ENCODE measurements around the gene PPP1R3A.
A peak's percentile ranks its signal among the peaks of the same experiment; 100 is the strongest.
"Not testable (repeated sequence)": the region's sequence is repeated elsewhere in the genome, so short reads cannot be mapped to it uniquely, and the experiment has no call there.

The PPP1R3A gene, protein sequence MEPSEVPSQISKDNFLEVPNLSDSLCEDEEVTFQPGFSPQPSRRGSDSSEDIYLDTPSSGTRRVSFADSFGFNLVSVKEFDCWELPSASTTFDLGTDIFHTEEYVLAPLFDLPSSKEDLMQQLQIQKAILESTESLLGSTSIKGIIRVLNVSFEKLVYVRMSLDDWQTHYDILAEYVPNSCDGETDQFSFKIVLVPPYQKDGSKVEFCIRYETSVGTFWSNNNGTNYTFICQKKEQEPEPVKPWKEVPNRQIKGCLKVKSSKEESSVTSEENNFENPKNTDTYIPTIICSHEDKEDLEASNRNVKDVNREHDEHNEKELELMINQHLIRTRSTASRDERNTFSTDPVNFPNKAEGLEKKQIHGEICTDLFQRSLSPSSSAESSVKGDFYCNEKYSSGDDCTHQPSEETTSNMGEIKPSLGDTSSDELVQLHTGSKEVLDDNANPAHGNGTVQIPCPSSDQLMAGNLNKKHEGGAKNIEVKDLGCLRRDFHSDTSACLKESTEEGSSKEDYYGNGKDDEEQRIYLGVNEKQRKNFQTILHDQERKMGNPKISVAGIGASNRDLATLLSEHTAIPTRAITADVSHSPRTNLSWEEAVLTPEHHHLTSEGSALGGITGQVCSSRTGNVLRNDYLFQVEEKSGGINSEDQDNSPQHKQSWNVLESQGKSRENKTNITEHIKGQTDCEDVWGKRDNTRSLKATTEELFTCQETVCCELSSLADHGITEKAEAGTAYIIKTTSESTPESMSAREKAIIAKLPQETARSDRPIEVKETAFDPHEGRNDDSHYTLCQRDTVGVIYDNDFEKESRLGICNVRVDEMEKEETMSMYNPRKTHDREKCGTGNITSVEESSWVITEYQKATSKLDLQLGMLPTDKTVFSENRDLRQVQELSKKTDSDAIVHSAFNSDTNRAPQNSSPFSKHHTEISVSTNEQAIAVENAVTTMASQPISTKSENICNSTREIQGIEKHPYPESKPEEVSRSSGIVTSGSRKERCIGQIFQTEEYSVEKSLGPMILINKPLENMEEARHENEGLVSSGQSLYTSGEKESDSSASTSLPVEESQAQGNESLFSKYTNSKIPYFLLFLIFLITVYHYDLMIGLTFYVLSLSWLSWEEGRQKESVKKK

DNA sequence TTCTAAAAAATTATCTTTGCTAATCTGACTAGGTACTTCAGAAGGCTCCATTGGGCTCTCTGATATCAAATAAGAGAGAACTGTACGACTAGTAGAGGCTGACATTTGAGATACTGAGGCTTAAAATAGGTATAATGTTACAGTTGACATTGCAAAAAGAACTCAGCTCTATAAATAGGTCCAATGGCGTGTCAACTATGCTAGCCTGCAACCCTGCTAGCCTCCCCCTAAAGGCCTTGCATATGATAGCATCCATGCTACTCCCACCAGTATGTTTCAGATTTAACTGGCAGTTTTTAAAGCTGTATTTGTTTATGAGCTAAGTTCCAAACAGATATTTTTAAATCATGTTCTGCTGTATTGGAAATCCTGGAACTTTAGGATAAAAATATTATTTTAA lies at the start of gene PPP1R3A:
PPP1R3A (minus strand) TSS at position 64 of the 400 bp plus-strand sequence; CDS start at position 51, 13 bp downstream.
- in situ Hi-C loops (cut with HindIII; ENCODE audit: low pct_ligation_motif_present, low pct_unique_long_range_greater_than_20kb, low sequenced_read_pairs), result no loop called here
- DNase-seq, result peak; percentile 6

GRCh38 chr7:113963356-113963755 lies 44.5 kb upstream of the PPP1R3A start:
- no peak for DNase-seq
- in situ Hi-C loops (cut with HindIII; ENCODE audit: low pct_ligation_motif_present, low pct_unique_long_range_greater_than_20kb, low sequenced_read_pairs), result no loop called here

GRCh38 chr7:113959910-113960309 lies 41.1 kb upstream of the PPP1R3A start:
- DNase-seq, result no peak
- in situ Hi-C loops (cut with HindIII; ENCODE audit: low pct_ligation_motif_present, low pct_unique_long_range_greater_than_20kb, low sequenced_read_pairs), result no loop called here

DNA sequence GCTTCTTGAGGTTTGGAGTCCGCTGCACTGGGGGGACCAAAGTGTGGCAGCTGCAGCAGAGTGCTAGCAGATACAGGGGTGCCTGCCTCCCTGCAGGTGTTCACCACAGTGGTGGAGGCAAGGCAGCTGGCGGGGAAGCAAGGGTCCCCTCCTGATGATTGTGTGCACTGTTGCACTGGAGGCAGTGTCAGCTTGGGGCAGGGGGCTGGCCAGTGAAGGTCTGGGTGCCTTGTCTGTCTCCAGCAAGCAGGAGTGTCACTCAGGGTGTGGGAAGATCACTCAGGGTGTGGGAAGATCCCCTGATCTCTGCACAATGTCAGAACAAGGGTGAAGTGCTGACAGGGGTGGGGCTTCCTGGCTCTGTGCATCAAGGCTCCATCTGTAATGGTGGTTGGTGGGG lies 36.3 kb upstream of the PPP1R3A start:
- no peak for DNase-seq
- in situ Hi-C loops (cut with HindIII; ENCODE audit: low pct_ligation_motif_present, low pct_unique_long_range_greater_than_20kb, low sequenced_read_pairs), result no loop called here

DNA sequence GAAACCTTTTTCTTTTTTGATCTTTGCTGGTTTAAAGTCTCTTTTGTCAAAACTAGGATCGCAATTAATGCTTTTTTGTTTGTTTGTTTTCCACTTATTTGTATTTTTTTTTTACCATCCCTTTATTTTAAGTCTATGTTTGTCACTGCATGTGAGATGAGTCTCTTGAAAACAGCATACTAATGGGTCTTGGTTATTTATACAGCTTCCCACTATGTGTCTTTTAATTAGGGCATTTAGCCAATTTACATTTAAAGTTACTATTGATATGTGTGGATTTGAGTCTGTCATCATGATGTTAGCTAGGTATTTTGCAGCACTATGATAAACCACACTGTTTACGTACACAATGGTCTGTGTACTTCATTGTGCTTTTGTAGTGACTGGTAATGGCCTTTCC lies 34.7 kb upstream of the PPP1R3A start:
- in situ Hi-C loops (cut with HindIII; ENCODE audit: low pct_ligation_motif_present, low pct_unique_long_range_greater_than_20kb, low sequenced_read_pairs), result no loop called here
- no peak for DNase-seq

DNA sequence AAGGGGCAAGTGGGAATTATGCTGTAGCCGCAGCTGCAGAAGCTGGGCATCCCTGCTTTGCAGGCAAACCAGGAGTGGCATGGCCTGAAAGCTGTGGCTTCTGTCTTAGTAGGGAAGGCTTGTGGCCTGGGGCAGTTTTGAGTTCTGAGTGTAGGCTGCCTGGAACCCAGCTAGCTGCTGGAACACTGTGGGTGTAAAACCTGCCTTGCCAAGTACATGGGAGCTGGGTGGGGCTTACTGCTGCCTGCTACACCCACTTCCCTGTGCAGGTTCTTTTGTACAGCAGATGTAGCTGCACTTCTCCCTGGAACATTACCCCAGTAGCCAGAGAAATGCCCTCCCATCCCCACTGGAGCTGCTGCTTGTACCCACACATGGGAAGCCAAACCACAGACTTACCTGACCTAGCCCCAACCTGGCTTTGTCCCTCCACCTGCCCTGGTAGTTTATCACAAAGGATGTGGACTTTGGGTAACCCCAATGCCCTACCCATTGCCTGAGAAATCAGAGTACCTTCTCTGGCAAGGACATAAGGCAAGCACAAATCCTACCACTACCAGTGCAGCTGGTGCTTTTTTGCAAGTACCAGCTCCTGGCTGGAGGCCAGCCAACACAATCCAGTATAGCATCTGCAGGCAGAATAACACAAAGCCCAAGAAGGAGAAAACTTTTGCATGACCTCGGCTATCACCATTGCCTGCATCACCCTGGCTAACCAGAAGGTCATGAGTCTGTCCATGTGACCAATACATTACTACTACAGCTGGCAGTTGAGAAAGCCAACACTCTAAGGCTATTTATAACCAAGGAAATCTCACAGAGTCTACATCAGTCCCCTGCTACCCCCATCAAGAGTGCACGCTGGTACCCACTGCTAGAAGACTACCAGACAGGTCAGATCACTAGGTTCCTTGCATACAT lies 26.5 kb upstream of the PPP1R3A start:
- no peak for DNase-seq
- in situ Hi-C loops (cut with HindIII; ENCODE audit: low pct_ligation_motif_present, low pct_unique_long_range_greater_than_20kb, low sequenced_read_pairs), result no loop called here

DNA sequence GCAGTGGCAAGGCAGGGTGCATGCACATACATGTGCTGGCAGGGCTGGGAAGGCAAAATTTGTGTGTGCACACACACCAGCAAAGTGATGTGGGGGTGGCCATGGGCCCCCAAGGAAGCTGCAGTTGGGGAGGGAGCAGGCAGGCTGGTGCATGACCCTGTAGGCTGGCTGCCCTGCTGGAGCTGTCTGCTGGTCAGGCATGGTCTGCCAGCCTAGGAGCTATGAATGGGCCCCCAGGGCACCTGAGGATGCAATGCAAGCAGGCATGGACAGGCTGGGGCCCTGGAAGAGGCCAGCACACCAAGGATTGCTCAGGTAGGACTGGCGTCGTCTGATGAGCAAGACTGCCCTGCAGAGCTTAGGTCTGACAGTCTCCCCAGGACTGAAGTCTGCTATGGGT lies 18.2 kb upstream of the PPP1R3A start:
- no peak for DNase-seq
- in situ Hi-C loops (cut with HindIII; ENCODE audit: low pct_ligation_motif_present, low pct_unique_long_range_greater_than_20kb, low sequenced_read_pairs), result no loop called here

GRCh38 chr7:113936535-113936934 lies 17.7 kb upstream of the PPP1R3A start:
- no peak for DNase-seq
- in situ Hi-C loops (cut with HindIII; ENCODE audit: low pct_ligation_motif_present, low pct_unique_long_range_greater_than_20kb, low sequenced_read_pairs), result no loop called here

DNA sequence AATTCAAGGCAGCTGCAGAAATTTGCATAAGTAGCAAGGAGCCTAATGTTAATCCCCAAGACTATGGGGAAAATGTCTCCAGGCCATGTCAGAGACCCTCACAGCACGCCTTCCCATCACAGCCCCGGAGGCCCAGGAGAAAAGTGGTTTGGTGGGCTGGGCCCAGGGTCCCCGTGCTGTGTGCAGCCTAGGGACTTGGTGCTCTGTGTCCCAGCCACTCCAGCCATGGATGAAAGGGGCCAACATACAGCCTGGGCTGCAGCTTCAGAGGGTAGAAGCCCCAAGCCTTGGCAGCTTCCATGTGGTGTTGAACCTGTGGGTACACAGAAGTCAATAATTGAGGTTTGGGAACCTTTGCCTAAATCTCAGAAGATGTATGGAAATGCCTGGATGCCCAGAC lies 10.6 kb upstream of the PPP1R3A start:
- DNase-seq; in situ Hi-C loops (cut with HindIII; ENCODE audit: low pct_ligation_motif_present, low pct_unique_long_range_greater_than_20kb, low sequenced_read_pairs): not testable (repeated sequence)

DNA sequence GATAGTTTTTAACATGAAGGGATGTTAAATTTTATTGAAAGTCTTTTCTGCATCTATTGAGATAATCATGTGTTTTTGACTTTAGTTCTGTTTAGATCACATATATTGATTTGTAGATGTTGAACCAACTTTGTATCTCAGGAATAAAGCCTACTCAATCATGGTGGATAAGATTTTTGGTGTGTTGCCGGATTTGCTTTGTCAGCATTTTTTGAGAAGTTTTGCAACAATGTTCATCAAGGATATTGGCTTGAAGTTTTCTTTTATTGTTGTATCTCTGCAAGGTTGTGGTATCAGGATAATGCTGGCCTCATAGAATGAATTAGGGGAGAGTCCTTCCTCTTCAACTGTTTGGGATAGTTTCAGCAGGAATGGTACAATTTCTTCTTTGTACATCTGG lies 9.3 kb upstream of the PPP1R3A start:
- DNase-seq, result no peak
- in situ Hi-C loops (cut with HindIII; ENCODE audit: low pct_ligation_motif_present, low pct_unique_long_range_greater_than_20kb, low sequenced_read_pairs), result no loop called here

DNA sequence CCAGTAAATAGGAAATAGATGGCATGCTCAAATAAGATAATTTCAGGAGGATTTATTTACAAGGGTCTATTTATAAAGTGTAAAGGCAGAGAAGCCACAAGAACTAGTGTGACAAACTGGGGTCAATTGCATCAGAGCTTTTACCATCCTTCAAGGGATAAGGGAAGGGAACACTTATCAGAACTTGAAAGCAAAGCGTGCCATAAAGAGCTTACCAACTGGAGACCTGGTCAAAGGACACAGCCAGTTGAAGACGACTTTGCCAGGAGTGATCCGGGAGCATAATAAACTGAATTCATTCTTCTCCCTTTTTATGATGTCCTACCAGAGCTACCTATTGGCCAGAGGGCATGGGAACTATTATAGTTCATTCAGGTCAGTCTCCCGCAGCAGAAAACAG lies 3.2 kb upstream of the PPP1R3A start:
- in situ Hi-C loops (cut with HindIII; ENCODE audit: low pct_ligation_motif_present, low pct_unique_long_range_greater_than_20kb, low sequenced_read_pairs), result no loop called here
- no peak for DNase-seq

DNA sequence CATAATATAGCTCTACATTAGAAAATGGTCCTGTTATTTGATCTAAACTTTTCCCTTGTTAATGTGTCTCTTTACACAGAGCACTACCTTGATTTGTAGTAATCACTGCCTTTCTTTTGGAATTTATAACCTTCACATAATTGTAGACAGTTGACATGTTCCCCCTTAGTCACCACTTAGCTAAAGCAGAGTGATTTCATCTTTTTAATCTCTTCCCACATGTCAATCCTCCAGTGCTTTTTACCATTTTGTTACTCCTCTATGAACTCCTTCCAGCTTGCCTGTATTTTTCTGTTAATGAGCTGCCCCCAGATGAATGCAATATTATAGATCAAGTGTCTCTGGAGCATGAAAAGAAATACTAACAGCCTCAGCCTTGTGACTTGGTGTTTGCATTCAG lies 2.6 kb upstream of the PPP1R3A start:
- in situ Hi-C loops (cut with HindIII; ENCODE audit: low pct_ligation_motif_present, low pct_unique_long_range_greater_than_20kb, low sequenced_read_pairs), result no loop called here
- no peak for DNase-seq

GRCh38 chr7:113917840-113918239 lies 969 bp downstream of the PPP1R3A start:
- no peak for DNase-seq
- in situ Hi-C loops (cut with HindIII; ENCODE audit: low pct_ligation_motif_present, low pct_unique_long_range_greater_than_20kb, low sequenced_read_pairs), result no loop called here

DNA sequence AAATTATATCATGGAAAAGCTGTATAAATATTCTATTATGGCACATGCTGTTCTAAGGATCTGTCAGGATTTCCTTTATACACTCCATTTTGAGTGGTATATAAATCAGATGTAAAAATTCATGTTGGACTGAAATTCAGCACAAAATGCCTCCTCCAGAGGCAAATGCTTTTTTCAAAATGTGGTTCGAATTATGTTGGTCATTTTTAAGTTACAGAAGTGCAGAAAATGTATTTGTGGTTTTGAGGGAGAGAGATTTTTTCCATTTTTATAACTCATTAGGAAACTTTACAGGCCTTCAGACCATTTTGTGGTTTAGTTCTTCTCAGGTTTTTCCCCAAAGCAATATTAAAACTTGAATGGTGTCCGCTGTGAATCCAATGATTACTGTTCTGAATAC lies 2.9 kb downstream of the PPP1R3A start:
- in situ Hi-C loops (cut with HindIII; ENCODE audit: low pct_ligation_motif_present, low pct_unique_long_range_greater_than_20kb, low sequenced_read_pairs), result no loop called here
- no peak for DNase-seq

DNA sequence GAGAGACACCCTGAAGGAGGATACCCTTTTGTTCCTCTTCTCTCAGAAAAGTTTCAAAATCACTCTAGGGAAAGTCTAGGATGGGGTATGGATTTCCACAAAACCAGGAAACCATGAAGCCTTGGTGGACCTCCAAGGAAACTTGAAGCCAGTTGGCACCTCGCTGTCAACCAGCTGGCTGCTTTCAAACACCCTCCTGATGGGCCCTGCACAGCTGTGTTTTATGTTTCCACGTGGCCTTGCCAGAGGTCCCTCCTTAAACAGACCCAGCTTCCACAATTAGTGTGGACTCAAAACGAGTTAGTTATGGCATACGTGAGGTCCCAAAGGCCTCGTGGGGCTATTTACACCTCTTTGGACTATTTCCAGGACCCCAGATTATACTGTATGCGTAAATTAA lies 5.9 kb downstream of the PPP1R3A start:
- in situ Hi-C loops (cut with HindIII; ENCODE audit: low pct_ligation_motif_present, low pct_unique_long_range_greater_than_20kb, low sequenced_read_pairs), result no loop called here

GRCh38 chr7:113907617-113908016 lies 11.2 kb downstream of the PPP1R3A start:
- in situ Hi-C loops (cut with HindIII; ENCODE audit: low pct_ligation_motif_present, low pct_unique_long_range_greater_than_20kb, low sequenced_read_pairs), result no loop called here
- no peak for DNase-seq

More for the DNA sequence above, 5.9 kb downstream of the PPP1R3A start:
- no peak for DNase-seq

DNA sequence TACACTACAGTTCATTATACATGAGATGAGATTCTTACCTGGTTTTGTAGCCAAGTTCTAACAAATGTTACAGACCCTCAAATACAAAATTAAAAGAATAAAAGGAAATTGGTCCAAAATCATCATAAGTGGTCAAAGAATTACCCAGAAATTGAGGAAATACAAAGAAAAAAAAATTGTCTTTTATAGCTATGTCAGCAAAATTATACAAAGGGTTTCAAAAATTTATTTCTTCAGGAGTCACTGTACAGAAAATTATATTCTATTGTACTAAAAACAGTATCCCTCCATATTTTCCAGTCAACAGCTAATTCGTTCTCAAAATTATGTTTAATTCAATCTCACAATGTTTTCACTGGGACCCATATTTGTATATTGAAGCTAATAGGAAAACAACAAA lies 14.3 kb downstream of the PPP1R3A start:
- DNase-seq, result no peak
- in situ Hi-C loops (cut with HindIII; ENCODE audit: low pct_ligation_motif_present, low pct_unique_long_range_greater_than_20kb, low sequenced_read_pairs), result no loop called here

DNA sequence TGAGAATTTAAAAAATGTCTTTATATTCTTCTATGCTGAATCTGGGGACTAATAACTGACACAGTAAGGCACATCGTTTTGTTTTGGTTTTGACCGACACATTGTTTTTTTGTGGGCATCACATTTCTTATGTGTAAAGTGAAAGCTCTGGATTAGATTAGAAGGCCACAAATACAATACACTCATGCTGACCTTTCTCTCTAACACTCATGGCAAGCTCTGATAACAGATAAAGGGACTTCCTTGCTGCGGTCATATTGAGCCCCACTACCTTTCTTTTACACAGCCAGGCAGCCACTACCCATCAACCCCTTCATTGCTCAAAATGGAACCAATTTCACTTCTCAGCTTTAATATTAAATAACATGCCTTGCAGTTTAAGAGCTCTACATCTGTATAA lies 26.0 kb downstream of the PPP1R3A start:
- in situ Hi-C loops (cut with HindIII; ENCODE audit: low pct_ligation_motif_present, low pct_unique_long_range_greater_than_20kb, low sequenced_read_pairs), result no loop called here
- no peak for DNase-seq
